GM18508 (cell line): ENCODE data around the gene MRPS34.

ENCODE experiments used
- ATAC-seq: cut with Tn5 transposase; IDR thresholded peaks from one replicate; pipeline ENCODE4 v1.9.1; 2021; ENCODE audit warnings: moderate number of reproducible peaks; ENCODE audit not compliant: insufficient read depth, unreplicated experiment

MRPS34 gene

DNA sequence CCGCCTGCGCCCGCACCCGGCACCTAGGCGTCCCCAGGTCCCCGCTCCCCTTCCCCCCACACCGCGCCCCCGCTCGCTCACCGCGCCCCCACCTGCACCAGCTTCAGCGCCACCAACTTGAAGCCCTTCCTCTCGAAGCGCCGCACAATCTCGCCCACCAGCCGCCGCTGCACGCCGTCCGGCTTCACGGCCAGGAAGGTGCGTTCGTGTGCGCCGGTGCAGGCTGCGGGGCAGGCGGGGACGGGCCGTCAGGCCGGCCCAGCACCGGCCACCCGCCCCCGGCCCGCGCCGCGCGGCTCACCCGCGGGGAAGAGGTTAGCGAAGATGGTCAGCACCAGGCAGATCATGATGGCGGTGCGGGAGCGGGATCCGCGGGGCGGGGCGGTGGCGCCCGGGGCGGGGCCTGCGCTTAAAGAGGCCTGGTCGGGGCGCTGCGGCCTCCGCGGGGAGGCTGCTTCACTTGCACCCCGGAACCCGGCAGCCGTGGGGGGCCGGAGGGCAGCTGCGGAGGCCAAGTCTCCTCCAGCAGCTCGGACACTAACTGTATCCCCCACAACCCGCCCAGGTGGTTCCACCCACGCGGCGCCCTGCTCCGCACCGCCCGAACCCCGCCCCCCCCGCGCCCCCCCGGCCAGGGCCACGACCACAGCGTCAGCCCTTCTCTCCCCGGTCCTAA lies 1.6 kb downstream of the MRPS34 start, which contains the start of gene NME3:
TSS of gene NME3 (minus strand) at position 356 of the 676 bp plus-strand sequence. CDS start at position 347, 9 bp downstream.
- no peak for ATAC-seq

DNA sequence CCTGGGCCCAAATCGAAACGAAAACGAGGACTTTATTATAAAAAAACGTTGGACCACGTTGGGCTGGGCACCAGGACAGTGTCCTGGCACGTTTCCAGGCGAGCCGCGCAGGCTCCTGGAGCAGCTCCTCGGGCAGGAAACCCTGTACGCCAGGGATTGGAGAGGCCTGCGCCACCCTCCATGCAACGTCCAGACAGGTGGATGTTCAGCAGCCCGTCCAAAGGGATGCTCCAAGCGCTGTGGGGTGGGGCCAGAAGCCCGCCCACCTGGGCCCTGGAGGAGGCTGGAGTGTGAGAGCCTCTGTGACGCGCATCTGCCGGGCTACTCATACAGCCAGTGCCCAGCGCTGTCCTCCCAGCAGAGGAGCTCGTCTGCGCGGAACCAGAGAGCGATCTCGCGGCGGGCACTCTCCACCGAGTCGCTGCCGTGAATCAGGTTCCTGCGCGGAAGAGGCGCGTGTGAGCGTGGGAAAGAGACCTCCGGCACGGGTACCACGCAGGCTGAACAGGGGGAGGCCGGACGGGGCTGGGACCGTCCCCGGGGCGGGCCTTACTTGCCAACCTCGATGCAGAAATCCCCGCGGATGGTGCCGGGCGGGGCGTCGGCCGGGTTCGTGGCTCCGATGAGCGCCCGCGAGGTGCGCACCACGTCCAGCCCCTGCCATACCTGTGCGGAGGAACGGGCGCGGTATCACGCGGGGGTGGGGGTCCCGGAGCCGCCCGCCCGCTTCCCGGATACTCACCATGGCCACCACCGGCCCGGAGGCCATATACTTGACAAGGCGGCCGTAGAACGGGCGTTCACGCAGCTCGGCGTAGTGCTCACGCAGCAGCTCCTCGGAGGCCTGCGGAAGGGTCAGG lies 2.4 kb downstream of the MRPS34 start:
- ATAC-seq, result no peak

DNA sequence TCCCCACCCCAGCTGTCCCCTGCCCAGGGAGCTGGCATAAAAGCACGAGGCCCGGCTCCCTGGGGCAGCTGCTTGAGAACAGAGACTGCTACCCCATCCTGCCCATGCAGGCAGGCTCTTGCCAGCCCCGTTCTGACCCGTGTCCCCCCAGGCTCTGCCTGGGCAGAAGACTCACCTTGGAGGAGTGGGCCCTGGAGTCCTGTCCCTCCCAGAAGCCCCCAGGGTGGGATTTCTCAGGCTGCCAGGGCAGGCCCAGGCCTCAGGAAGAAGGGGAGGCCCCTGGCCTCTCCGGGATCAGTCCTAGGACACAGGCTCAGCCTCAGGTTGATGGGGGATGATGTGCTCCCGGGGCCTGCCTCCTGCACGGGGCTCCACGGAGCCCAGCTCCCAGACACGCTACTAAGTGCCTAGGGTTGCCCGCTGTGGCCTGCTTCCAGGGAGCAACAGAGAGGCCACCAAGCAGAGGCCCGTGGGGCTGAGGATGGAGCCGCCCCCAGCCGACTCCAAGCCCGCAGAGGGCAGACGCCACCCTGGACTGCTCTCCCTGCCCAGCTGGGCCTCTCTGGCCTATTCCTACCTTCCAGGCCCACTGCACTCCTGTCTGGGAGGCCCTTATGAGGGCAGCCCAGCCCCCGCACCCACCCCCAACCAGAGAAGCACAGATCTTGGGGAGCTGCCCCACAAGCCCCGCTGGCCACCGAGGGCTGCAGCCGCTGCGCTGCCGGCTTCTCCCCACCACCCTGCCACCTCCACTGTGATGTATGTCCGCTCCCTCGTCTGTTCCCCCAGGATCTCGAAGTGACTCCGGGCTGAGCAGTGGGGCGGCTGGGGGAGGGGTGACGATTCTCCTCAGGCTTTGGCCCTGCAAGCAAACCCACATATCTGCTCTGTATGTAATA lies 3.3 kb downstream of the MRPS34 start:
- ATAC-seq, result no peak

DNA sequence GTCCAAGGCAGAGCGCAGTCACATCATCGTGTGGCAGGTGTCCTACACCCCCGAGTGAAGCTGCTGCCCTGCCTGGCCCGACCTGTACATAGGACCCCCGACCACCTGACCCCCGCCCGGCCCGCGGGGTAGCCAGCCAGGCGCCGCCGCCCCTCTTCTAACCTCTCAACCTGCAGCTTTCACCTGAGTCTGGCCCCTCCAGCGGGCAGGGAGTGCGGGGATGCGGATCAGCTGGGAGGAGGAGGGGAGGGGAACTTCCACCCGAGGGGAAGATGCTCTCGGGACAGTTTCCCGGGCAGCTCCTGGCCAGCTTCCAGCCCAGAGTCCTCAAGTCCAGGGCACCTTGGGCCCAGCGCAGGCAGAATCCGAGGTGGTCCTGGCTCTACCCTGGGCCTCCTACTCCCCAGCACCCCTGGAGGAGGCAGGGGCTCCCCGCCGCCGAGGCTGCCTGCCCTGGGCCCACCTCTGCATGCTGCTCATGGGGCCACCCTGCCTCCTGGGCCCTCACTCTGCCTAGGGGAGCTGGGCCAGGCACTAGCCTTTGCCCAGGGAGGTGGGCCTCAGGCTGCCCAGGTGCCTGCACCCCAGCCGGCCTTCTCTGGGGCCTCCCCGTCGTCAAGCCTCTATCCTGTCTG lies 4.0 kb downstream of the MRPS34 start:
- ATAC-seq, result no peak

DNA sequence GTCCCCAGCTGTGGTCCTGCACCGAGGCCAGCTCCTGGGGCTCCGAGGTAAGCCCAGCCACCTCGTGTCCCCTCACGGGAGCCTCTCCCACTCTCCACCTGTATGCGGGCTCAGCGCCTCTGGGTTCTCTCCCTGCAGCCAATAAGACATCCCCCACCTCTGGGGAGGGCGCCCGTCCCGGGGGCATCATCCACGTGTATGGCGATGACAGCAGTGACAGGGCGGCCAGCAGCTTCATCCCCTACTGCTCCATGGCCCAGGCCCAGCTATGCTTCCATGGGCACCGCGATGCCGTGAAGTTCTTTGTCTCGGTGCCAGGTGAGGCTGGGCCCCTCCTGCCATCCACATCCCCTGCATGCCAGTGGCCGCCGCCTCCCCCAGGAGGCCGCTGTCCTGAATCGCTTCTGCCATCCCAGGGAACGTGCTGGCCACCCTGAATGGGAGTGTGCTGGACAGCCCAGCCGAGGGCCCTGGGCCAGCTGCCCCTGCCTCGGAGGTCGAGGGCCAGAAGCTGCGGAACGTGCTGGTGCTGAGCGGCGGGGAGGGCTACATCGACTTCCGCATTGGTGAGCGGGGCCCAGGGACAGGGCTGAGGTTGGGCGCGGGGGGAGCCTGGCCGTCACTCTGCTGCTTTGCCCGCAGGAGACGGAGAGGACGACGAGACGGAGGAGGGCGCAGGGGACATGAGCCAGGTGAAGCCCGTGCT lies 4.7 kb downstream of the MRPS34 start:
- no peak for ATAC-seq

DNA sequence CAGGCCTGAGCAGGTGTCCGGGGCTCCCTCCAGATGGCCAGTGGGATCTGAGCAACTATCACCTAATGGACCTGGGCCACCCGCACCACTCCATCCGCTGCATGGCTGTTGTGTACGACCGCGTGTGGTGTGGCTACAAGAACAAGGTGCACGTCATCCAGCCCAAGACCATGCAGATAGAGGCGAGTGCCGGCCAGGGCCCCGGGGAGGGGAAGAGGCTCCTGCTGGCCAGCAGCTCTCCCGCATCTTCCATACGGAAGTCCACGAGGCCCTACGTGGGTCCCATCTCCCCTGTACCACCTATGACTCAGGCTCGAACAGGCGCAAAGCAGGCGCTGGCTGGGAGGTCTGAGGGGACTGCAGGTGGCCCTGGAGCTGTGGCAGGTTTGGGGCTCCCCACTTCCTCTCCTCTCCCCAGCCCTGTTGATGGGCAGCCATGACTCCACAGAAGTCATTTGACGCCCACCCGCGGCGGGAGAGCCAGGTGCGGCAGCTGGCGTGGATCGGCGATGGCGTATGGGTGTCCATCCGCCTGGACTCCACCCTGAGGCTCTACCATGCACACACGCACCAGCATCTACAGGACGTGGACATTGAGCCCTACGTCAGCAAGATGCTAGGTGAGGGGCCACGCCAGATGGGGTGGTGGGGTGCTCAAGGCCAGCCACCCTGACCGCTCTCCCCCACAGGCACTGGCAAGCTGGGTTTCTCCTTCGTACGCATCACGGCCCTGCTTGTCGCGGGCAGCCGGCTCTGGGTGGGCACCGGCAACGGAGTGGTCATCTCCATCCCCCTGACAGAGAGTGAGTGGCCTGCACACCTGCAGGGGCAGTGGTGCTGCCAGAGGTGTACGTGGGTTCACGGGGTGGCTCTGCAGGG lies 5.6 kb downstream of the MRPS34 start:
- no peak for ATAC-seq

DNA sequence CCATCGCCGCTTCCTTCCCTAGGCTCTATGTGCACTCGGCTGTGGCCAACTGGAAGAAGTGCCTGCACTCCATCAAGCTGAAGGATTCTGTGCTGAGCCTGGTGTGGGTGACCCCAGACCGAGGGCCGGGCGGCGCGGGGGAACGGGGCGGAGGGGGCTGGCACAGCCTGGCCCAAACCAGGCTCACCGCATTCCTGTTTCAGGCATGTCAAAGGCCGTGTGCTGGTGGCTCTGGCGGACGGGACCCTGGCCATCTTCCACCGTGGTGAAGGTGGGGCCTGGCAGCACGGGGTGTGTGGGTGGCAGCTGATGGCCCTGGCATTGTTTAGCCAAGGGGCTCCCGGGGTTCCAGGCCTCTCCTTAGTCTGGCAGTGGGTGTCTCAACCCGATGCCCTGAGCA lies 6.2 kb downstream of the MRPS34 start:
- ATAC-seq, result no peak

DNA sequence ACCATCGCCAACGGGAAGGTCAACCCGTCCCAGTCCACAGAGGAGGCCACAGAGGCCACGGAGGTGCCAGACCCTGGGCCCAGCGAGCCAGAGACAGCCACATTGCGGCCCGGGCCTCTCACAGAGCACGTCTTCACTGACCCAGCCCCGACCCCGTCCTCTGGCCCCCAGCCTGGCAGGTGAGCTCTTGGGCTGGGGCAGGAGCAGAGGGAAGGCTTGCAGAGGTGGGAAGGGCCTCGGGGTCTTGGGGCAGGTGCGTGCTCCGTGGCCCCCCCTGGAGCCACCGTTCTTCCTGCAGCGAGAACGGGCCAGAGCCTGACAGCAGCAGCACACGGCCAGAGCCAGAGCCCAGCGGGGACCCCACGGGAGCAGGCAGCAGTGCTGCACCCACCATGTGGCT lies 6.7 kb downstream of the MRPS34 start:
- no peak for ATAC-seq

DNA sequence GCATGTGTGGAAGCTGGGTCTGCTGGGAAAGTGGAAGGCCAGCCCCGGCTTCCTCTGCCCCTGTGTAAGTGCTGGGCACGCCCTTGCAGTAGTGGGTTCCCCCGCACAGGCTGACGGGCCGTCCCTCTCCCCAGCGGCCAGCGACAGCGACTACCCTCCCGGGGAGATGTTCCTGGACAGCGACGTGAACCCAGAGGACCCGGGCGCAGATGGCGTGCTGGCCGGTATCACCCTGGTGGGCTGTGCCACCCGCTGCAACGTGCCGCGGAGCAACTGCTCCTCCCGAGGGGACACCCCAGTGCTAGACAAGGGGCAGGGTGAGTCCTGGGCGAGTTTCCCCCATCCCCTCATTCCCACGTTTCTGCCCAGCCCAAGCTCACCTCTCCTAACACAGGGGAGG lies 7.1 kb downstream of the MRPS34 start:
- ATAC-seq, result no peak

DNA sequence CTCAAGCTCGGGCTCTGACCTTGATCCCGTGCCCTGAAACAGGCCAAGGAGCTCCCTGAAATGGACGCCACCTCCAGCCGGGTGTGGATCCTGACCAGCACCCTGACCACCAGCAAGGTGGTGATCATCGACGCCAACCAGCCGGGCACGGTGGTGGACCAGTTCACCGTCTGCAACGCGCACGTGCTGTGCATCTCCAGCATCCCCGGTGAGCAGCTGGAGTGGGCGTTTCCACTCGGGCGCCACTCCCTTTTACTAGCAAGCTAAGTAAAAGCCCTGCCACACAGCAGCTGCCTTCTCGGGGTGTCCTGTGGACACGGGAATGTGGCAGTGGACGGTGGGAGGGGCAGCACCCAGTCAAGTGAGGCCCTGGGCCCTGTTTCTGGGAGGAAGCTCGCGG lies 8.0 kb downstream of the MRPS34 start:
- no peak for ATAC-seq

DNA sequence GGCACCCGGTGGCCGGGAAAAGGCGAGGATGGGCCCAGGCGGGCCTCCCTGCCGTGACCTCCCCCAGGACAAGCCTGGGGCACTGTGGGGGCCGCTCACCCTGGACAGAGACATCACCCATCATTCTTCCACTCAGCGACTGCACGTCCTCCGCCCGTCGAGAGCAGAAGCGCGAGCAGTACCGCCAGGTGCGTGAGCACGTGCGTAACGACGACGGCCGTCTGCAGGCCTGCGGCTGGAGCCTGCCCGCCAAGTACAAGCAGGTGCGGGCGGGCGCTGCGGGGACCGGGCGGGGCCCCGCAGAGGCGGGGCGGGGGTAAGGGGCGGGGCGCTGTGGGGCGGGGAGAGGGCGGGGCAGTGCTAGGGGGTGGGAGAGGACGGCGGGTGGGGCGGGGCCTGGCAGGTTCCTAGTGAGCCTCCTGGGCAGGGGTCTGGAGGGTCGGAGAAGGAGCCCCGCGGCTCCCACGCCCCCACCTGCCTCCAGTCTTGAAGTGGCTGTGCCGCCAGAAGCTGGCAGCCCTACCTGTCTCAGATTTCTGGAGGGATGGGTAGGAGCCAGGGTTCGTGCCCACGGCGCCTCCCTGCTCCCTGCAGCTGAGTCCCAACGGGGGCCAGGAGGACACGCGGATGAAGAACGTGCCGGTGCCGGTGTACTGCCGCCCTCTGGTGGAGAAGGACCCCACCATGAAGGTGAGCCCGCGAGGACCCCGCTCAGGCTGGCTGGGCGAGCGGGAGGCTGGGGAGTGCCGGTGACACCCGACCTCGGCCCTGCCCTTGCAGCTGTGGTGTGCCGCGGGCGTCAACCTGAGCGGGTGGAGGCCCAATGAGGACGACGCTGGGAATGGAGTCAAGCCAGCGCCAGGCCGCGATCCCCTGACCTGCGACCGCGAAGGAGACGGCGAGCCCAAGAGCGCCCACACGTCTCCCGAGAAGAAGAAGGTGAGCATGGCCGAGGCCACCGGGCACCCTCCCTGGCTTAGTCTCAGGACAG lies 9.1 kb downstream of the MRPS34 start:
- no peak for ATAC-seq

DNA sequence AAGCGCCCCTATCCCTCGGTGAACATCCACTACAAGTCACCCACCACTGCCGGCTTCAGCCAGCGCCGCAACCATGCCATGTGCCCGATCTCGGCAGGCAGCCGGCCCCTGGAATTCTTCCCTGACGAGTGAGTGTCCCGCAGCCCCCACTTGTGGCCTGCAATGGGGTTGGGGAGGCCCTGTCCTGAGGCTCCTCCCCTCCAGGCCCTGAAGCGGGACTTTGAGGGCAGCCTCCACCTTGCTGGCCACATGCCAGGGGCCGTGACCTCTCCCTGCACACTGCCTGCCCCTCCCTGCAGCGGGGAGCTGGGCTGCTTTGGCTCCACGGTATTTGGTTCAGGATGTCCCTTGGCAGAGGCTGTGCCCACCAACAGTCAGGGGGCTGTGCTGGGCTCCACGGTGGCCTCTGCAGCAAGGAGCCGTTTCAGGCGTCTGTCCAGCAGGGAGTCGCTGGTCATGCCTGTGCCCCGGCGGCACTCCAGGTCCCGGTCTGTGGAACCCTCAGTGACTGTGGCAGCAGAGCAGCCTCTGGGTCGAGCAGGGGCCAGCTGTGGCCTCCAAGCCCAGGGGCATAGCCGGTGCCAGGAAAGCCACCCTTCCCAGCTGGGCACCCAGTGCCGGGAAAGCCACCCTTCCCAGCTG lies 9.9 kb downstream of the MRPS34 start:
- no peak for ATAC-seq

DNA sequence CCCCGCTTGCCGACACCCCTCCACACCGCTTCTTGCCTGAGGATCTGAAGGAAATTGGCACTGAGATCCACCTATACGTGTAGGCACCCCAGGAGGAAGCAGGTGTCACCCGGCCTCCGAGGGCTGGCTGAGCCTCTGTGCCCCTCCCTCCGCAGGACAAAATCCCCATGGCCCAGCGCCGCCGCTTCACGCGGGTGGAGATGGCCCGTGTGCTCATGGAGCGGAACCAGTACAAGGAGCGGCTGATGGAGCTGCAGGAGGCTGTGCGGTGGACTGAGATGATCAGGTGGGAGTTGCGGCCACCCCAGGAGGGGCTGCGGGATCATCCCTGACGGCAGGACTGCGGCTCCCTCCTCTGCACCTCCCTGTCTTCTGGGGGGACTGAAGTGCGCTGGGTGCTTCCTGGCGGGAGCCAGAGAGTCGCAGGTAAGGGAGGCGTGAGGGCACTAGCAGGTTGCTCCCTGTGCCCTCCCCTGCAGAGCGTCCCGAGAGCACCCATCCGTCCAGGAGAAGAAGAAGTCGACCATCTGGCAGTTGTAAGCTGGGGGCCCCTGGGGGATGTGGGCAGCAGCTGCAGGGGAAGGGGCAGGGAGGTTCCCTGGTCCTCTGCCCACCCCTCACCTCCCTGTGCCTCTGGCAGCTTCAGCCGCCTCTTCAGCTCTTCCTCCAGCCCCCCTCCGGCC lies 10.6 kb downstream of the MRPS34 start:
- no peak for ATAC-seq

DNA sequence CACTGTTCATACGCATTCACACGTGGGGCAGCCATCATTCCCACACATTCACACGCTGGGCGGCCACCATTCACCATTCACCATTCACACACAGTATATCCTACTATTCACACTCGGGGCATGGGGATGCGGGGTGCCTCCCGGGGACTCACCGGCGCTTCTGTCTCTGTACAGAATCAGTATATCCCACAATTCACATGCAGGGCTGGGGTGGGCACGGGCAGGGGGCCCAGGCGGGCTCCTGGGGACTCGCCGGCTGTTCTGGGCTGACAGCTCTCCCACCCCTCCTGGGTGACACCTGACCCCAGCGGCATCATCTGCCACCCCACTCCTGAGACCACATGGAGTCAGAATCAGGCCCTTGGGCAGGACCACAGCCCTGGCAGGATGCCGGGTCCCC lies 11.2 kb downstream of the MRPS34 start:
- no peak for ATAC-seq

DNA sequence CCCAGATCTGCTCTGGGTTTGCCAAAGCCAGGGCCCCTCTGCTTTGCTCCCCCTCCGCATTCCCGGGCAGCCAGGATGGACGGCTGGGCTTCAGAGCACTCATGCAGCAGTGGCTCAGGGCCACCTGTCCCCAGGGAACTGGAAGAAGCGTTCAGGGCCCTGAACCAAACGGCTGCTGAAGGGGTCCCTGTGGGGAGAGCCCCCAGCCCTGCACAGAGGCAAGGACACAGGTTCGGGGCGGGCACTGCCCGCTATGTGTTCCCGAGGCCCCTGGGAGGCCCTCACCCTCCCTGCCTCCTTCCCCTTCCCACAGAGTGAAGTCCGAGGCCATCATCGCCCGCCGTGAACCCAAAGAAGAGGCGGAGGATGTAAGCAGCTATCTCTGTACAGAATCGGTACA lies 12.0 kb downstream of the MRPS34 start:
- ATAC-seq, result no peak

DNA sequence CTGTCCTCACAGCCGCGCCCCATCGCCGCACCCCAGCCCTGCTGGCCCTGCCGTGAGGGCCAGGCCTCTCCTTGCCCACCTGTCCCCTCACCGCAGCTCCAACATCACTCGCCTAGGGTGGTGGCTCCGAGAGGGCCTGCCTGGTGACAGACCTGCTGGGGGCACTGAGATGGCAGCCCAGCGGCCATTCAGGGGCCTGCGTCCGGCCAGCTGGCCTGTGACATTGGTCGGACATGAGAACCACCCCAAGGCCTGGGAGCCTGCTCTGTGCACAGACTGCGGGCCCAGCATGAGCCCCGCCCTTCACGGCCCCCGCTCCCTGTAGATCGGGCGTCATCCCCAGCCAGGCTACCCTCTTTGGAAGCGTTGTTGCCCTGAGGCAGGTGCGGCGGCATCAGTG lies 13.4 kb downstream of the MRPS34 start:
- ATAC-seq, result no peak

DNA sequence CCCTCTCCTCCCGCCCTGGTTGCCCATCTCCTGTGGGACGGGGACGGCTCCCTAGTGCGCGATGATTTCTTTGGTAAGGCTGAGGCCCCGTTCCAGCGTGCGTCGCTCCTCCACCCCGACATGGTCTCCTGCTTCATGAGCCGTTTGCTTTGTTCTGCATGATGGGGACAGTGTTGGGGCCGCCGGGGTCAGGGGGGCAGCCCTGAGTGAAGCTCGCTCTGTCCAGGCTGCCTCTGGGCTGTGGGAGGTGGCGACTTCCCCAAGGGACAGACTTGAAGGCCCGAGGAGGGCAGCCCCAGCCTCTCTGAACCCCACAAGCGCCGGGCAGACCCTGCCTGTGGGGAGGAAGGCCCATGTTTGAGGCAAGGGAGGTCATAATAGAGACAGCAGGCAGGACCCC lies 14.0 kb downstream of the MRPS34 start:
- ATAC-seq, result no peak
